ENCODE measurements around the gene FIBP. TPM values are rescaled to one million over a fixed set of nuclear protein-coding genes. Genes with fewer than 3 reads are reported as not detected.

The FIBP gene
- total RNA-seq, 1 donor = 193 TPM

DNA sequence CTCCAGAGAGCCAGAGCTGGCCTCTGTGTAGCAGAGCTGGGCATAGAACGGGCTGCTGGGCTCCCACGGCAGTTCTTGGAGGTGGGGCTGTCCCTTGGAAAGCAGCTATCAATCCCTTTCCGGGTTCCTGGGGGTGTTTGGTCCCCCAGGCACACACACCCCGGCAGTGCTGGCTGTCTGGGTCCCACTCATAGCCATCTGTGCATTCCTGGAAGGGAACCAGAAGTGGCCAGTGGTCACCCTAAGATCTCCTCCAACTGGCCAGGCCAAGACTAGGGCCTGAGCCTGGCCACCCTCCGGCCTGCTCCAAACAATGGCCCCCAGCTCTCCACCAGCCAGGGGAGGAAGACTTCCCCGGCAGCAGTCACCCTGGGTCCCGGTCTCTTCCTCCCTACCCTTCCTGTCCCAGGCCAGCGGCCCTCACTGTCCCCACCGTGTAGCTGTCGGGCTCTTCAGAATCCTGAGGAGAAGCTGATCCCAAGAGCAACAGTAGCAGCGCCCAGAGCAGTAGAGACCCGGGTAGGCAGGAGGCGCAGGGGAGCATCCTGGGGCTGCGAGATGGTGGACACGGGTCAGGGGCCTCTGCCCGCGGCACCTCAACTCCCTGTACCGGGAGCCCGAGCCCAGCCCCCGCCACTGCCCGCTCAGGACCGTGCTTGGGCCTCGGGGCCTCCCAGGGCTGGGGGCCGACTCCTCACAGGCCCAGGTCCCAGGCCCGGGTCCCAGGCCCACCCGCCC is 16.3 kb downstream of the FIBP start:
- no peak for DNase-seq (ENCODE audit: low read depth in 2 of 3, low spot score in 2 of 3)

DNA sequence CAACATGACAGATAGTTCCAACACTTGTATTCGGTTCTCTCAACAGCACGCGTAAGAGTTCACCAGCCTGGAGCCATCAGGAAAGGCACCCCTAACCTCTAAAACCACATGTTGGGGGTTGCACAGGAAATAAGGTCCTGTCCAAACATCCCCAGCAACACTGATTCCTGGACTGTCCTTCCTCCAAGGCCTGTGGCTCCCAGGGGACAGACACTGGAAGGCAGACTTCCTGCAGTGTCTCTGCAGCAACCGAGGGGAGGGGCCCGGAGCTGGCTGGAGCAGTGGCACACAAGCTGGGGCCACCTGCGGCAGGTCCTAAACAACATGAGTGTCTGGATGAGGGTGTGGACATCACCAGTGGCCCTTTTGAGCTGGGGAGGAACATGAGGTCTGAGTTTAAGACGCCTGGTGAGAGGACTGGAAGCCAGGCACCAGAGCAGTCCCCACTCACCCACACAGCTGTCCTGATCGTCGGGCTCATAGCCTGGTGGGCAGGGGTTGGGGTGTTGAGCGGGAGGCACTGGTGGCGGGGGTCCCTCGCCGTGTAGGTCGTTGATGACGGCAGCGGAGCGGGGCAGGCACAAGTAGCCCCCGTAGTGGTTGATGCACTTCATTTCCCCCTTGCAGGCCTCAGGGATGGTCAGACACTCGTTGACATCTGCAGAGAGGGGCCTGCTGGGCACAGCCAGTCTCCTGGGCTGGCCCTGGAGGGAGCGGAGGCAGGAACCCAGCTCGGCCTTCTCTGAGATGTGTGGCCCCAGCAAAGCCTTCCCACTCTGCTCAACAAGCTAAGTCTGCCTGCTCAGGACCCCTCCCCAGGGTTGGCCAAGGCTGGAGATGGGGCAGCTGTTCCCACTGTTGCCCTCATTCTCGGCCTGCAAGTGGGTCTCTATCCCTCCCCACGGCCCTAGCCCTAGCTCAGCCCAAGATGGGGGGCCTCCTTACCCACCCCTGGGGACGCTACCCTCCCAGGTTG is 17.3 kb downstream of the FIBP start:
- DNase-seq (ENCODE audit: low read depth in 2 of 3, low spot score in 2 of 3) = no peak

DNA sequence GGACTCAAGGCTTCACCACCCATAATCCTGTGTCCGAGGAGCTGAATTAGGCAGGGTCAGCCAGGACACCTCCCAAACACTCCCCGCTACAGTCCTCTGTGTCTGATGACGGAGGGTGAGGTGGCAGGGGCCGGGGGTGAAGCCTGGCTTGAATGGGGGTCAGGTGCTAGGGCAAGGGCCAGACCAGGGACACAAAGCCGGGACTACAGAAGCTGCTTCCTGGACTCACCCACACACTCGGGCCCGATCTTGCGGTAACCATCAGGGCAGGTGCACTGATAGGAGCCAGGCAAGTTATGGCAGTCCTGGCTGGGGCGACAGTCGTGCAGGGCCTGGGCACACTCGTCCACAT is 18.0 kb downstream of the FIBP start:
- no peak for DNase-seq (ENCODE audit: low read depth in 2 of 3, low spot score in 2 of 3)

DNA sequence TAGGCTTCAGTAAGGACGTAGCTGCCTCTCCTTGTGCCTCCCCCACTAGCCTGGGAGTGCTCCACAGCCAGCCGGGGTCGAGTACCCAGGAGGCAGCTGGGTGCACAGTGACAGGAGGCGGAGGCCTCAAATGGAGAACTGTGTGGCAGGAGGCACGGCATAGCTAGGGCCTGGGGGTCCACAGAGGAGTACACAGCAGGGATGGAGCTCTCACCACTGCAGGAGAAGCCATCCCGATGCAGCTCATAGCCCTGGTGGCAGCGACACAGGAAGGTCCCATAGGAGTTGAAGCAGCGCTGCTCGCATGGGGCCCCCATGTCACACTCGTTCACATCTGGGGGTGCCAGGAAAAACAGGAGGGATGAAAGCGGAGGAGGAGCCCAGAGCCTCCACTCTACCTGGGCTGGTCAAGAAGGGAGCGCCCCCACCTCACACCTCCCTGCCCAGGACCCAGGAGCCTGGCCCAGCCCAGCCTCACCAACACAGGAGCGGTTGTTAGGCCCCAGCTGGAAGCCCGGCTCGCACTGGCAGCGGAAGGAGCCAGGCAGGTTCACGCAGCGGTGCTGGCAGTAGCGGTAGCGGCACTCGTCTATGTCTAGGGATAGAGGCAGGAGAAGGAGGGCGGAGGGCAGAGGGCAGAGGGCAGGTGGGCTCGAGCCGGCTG is 18.5 kb downstream of the FIBP start:
- no peak for DNase-seq (ENCODE audit: low read depth in 2 of 3, low spot score in 2 of 3)

DNA sequence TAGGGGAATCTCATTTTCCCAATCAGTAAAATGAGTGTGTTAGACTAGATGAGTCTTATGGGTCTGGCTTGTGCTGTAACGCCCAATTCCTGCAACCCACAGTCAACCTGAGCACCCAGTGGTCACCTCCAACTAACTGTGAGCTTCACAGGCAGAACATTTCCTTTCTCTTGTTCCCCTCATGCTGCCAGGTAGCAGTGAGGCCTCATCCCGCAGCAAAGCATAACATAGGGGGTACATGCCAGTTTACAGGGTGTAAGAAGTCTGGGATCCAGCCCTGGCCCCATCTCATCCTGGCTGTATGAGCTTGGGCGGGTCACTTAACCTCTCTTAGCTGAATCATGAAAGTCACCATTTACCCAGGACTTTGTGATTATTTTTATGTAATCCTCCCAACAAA is 19.4 kb downstream of the FIBP start:
- DNase-seq (ENCODE audit: low read depth in 2 of 3, low spot score in 2 of 3) = no peak

DNA sequence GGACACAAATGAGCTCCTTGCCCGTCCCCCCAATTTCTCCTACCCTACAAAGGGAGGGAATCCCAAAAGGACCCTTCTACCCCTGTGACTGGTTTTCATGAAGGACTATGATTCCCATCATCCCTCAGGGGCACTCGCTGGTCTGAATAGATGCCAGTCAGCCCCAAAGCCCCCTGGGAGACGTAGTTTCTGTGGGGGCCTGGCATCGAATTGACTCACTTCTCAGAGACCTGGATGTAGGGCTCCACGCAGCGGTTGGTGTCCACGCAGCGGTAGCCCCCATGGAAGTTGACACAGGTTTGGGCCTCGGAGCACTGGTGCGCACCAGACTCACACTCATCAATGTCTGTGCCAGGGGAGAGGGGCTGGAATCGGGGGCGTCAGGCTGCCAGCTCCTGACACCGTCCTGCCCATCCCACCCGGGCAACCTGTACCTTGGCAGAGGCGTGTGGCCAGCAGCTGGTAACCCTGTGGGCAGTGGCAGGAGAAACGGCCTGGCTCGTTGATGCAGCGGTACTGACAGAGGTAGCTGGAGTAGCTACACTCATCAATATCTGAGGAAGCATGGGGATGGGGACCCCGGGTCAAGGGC is 20.1 kb downstream of the FIBP start:
- DNase-seq (ENCODE audit: low read depth in 2 of 3, low spot score in 2 of 3) = peak in 1 of 3 donors; percentile 46

DNA sequence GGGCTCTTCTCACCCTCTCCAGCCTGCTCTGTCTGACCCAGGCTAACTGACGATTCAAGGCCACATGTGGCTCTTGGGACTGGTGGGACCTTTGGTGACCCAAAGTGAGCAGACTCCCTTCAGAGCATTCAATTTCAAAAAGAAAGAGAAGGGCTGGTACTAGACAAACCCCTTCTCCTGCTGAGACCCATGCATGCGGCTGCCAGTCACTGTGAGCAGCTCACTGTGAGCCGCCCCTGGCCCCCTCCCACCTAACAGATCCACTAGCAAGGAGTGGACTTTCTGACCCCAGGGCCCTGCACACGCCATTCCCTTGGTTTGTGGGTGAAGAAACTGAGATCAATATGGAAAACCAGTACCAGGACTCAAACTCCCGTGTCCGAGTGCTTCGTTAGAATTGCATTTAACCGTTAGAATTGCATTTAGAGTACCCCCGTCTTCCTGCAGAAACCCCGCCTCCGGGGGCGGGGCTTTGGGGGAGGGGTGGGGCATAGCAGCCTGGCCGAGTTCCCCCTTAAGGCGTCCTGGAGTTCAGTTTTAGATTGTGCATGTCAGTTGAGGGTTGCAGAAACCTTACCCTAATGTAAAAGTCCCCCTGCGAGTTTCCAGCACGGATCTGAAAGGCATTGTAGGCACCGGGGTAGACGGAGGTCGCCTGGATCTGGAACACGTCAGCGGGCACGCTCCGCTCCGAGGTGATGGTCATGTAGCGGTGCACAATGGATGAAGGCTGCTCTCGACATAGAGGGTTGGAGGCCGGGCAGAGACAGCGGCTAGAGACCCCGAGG is 20.8 kb downstream of the FIBP start:
- DNase-seq (ENCODE audit: low read depth in 2 of 3, low spot score in 2 of 3) = peak in 2 of 3 donors; percentile 36 to 45

DNA sequence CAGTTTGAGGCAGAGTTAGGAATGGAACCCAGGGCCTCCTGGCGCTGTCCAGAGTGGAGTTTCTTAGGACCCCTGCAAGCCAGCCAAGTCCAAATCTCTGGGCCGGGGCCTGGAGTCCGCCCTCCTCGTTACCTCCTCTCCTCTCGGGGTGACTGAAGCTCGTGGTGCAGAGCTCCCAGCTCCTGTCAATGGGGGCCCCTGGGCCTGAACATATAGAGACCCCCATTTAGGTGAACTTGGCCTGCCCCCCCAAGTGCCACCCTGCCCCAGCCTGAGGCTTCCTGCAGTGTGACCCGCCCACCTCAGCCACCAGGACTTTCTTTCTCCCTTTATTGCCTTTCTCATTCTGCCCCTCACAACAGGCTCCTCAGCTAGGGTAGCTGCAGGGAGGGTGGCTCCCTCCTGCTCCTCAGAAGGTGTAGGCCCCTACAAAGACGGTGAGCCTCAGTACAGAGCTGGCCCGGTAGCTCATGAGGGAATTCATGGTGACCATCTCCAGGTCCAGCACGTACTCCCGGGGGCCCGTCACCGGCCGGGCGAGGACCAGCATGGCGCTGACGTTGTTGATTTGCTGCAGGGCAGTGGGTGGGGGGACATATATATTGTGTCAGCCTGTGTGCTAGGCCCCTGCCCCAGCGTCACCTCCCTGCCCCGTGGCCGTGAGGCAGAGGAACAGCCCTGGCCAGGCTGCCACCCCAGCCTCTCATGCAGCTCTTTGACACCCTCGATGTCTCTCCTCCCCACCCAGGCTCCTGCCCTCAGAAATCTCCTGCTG is 21.6 kb downstream of the FIBP start:
- DNase-seq (ENCODE audit: low read depth in 2 of 3, low spot score in 2 of 3) = no peak

DNA sequence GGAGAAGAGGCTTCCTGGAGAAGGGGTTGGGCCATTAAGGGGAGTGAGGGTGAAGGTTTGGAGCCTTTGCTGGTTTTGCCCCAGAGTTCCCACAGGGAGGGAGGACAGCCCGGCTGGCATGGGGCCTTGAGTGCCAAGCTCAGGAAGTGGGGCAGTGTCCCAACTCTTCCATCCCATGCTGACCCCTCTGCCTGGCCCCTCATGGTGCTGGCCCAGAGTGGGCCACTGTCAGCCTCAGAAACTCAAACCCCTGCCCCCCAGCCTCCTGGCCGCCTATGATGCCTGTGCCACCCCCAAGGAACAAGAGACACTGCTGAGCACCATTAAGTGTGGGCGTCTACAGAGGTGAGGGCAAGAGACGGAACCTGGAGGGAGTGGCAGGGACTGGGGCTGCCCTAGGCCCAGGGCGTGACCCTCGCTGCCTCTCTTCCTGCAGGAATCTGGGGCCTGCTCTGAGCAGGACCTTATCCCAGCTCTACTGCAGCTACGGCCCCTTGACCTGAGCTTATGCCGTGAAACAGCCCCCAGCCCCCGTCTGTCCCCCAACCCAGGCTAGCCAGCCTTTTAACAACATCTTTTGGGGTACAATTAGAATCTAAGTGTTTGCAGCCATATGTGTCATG is 22.6 kb downstream of the FIBP start:
- DNase-seq (ENCODE audit: low read depth in 2 of 3, low spot score in 2 of 3) = no peak

DNA sequence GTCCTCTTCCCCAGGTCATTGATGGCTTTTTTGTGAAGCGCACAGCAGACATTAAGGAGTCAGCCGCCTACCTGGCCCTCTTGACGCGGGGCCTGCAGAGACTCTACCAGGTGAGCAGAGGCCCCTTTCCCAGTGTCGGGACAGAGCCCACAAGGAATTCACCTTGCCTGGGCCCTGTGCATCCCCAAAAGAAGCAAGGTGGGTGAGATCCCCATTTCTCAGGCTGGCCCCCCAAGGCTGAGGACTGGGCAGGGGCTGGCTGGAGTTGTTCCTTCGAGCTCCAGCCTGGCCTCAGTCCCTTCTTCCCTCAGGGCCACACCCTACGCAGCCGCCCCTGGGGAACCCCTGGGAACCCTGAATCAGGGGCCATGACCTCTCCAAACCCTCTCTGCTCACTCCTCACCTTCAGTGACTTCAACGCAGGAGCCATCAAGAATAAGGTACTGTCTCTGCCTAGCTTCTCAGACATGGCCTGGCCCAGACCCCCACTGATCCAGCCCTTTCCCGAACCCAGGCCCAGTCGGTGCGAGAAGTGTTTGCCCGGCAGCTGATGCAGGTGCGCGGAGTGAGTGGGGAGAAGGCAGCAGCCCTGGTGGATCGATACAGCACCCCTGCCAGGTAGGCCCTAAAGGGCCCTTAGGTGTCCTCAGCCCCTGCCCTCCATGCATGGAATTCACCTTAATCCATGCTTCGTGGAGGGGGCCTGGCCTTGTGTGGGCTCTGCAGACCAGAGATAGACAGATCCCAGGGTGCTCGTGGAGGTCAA is 23.4 kb downstream of the FIBP start:
- DNase-seq (ENCODE audit: low read depth in 2 of 3, low spot score in 2 of 3) = no peak

DNA sequence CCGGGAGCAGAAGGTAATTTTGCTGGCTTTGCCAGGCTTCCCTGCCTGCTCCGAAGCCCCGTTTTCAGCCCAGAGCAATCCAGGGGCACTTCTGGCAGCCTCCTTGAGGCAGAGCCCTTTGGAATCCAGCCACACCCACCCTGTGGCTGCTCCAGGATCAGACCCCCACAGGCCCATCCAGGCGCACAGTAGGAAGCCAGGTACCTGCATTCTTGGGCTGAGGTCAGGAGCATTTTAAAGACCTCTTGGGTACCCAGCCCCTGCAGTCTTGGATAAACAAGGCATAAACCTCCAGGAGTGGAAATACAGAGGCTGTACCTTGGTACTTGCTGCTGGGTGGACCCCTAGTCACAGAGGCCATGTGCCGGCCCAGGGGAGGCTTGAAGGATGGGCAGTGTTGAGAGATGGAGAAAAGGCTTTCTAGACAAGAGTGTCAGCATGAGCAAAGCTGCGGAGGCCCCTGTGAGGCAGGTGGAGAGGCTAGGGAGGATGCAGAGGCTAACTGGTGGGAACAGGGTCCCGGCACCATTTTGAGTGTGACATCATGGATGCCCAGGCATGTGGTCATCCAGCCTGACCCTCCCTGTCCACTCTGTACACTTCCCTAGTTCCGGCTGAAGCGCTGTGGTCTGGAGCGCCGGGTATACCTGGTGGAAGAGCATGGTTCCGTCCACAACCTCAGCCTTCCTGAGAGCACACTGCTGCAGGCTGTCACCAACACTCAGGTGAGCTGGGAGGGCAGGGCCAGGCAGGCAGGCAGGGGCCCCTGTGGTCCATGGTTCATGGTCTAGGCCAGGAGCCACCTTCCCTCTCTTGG is 24.2 kb downstream of the FIBP start:
- no peak for DNase-seq (ENCODE audit: low read depth in 2 of 3, low spot score in 2 of 3)

DNA sequence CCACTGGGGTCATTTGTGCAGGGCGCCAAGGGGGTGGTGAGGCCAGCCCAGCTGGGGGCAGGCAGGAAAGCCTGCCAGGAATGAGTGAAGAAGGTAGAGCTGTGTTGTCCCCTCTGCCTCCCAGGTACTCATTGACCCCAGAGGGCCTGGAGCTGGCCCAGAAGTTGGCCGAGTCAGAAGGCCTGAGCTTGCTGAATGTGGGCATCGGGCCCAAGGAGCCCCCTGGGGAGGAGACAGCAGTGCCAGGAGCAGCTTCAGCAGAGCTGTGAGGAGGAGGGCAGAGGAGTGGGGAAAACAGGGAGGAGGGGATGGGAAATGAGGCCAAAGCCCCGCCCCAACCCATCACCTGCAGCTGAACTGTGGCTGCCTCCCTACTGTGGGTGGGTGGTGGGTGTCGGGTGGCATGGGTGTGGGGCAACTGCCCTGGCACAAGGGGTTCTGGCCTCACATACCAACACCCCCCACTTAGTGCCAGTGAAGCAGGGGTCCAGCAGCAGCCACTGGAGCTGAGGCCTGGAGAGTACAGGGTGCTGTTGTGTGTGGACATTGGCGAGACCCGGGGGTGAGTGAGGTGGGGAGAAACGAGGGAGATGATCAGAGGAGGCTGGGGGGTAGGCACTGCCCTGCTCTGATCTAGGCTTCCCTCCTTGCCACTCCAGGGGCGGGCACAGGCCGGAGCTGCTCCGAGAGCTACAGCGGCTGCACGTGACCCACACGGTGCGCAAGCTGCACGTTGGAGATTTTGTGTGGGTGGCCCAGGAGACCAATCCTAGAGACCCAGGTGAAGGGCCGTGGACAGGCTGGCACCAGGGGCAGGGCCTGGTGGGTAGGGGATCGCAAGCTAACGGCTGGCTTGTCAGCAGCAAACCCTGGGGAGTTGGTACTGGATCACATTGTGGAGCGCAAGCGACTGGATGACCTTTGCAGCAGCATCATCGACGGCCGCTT is 25.1 kb downstream of the FIBP start:
- no peak for DNase-seq (ENCODE audit: low read depth in 2 of 3, low spot score in 2 of 3)

DNA sequence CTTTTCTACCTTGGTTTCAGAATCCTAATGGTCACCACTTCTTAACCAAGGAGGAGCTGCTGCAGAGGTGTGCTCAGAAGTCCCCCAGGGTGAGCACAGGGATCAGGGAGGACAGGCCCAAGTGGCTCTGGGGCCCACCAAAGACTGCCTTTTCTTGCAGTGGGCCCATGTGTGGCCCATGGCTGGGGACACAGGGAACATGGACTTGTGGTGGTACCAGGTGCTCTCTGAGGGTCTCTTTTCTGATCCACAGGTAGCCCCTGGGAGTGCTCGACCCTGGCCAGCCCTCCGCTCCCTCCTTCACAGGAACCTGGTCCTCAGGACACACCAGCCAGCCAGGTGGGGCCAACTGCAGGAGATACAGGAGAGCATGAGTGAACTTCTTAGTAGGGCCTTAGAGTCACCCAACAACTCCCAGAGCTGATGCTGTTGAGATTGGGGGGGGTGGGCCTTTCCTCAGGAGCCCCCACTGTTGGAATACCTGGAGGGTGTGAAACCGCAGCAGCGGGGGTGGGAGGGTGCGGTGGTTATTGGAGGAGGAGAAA is 26.0 kb downstream of the FIBP start:
- DNase-seq (ENCODE audit: low read depth in 2 of 3, low spot score in 2 of 3) = no peak

DNA sequence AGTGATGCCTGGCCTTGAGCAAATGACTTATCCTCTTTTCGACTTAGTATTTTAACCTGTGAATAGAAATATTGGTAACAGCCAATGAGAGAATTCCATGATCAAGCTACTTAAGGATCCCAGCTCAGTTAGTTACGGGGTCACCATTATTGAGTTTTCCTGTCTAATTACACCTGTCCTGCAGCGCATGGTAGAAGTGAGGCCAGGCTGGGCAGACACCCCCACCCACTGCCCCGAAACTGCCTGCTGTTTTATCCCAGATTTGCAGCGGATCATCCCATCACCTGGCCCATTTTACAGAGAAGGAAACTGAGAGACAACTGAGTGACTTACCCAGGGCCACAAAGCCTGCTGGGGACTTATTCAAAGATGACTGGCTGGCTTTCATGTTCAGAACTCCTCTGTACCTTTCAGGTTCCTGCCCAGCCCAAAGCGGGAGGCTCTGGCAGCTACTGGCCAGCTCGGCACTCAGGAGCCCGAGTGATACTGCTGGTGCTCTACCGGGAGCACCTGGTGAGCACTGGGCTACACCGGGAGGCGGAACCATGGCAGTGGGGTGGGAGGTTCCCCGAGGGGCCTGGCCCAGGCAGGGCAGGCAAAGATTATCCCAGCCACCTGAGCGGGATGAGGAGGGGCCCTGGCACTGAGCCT is 26.6 kb downstream of the FIBP start:
- DNase-seq (ENCODE audit: low read depth in 2 of 3, low spot score in 2 of 3) = no peak

DNA sequence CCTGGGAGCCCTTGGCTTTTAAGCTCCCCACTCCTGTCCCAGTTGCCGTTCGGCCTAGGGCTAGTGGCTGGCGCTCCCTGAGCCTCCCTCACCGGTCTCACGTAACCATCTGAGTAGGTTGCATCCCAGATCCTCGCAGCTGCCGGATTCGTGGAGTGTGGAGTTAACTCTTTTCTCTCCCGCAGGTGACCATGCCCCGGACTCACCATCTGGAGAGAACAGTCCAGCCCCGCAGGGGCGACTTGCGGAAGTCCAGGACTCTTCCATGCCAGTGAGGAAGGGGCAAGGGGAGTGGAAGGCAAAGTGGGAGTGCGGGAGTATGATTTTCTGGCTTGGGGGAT is 27.1 kb downstream of the FIBP start:
- no peak for DNase-seq (ENCODE audit: low read depth in 2 of 3, low spot score in 2 of 3)

All from hematopoietic multipotent progenitor cell (in vitro differentiated cells).